ENCODE results near the gene PIGM.

The PIGM gene

DNA sequence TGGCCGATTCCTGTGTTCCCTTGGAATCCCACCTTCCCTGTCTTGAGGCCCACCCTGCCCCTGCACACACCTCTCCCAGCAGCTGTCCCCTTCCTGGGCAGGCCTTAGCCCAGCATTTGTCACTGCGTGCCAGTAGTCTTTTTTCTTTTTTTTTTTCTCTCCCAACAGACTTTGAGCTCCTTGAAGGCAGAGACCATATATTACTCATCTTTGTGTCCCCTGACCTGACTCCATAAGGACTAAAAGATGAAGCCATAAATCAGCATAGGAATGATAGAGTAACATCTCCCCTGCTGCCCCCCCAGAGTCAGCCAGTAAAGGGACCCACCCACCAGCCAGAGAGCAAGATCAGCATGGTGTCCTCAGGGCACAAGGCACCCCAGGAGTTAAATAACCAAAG is 27.4 kb downstream of the PIGM start:
- in situ Hi-C loops (cut with MboI; ENCODE audit: low sequenced_read_pairs, unreplicated experiment), result loop anchor here (10.0 to 25.0 kb wide), 2 partner anchors 70 to 217 kb away; partner anchors contain the start of gene DUSP23
- DNase-seq (ENCODE audit: low spot score), result no peak
- TF ChIP-seq, protein P1, sequence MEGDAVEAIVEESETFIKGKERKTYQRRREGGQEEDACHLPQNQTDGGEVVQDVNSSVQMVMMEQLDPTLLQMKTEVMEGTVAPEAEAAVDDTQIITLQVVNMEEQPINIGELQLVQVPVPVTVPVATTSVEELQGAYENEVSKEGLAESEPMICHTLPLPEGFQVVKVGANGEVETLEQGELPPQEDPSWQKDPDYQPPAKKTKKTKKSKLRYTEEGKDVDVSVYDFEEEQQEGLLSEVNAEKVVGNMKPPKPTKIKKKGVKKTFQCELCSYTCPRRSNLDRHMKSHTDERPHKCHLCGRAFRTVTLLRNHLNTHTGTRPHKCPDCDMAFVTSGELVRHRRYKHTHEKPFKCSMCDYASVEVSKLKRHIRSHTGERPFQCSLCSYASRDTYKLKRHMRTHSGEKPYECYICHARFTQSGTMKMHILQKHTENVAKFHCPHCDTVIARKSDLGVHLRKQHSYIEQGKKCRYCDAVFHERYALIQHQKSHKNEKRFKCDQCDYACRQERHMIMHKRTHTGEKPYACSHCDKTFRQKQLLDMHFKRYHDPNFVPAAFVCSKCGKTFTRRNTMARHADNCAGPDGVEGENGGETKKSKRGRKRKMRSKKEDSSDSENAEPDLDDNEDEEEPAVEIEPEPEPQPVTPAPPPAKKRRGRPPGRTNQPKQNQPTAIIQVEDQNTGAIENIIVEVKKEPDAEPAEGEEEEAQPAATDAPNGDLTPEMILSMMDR (IDR thresholded peaks at IDR 0.05; ENCODE audit: borderline replicate concordance, control extremely low read depth, extremely low read depth, insufficient read depth, missing control alignments), result no peak

DNA sequence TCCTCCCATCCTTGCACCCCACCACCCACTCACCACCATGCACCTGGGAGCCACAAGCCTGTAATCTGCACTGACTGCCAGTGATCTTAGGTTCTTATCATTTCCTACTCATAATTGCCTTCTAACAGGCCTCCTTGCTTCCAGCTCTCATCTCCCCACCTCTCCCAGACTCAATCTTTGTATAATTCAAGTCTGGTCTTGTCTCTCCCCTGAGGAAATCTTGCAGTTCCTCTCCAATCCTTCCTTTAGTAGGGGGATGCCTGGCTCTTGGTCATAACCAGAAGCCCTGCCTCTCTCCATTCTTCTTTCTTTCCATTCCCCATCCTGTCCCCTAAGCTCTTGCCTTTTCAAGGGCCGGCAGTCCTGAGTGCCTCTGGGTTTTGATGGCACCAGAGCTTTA is 27.8 kb downstream of the PIGM start:
- in situ Hi-C loops (cut with MboI; ENCODE audit: low sequenced_read_pairs, unreplicated experiment), result loop anchor here (10.0 to 25.0 kb wide), 2 partner anchors 69 to 217 kb away; partner anchors contain the start of gene DUSP23
- TF ChIP-seq, protein P1 (IDR thresholded peaks at IDR 0.05; ENCODE audit: borderline replicate concordance, control extremely low read depth, extremely low read depth, insufficient read depth, missing control alignments), result no peak
- no peak for DNase-seq (ENCODE audit: low spot score)

DNA sequence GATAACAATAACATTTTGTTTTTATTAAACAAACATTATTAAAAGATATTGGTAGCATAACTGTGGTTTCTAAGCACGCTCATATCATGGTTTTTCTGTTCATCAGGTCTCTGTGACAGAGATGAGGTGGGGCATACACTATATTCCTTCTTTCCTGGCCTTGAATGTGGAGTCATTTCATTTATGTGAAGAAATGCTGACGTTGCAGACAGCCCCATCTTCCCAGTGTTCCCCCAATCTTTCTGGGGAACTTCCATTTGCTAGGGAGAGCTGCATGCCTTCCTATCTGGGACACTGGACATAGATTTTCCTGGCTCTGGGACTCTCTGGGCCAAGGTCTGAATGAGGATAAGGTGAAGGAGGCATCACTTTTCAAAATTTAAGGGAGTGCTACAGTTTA is 30.4 kb downstream of the PIGM start:
- in situ Hi-C loops (cut with MboI; ENCODE audit: low sequenced_read_pairs, unreplicated experiment), result loop anchor here (10.0 to 25.0 kb wide), 2 partner anchors 67 to 214 kb away; partner anchors contain the start of gene DUSP23

DNA sequence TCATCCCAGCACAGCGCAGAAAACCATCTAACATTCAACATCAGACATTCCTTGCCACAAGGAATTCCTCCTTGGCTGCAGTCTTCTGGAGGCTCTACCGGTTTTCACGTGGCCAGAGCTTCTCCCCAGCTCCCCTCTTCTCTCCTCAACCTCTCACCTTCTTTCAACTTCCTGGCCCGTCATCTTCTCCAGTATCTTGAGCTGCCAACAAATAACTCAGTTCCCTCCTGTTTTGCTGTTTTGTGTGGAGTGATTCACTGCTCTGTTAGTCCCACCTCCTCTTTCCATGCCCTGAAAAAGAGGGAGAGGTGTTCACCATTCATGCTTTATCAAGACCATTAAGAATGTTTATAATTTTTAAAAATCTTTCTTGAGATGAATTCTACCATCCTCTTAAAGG is 32.6 kb downstream of the PIGM start:
- in situ Hi-C loops (cut with MboI; ENCODE audit: low sequenced_read_pairs, unreplicated experiment), result no loop called here
- TF ChIP-seq, protein P1 (IDR thresholded peaks at IDR 0.05; ENCODE audit: borderline replicate concordance, control extremely low read depth, extremely low read depth, insufficient read depth, missing control alignments), result no peak

More for the DNA sequence above, 30.4 kb downstream of the PIGM start:
- no peak for DNase-seq (ENCODE audit: low spot score)
- TF ChIP-seq, protein P1 (IDR thresholded peaks at IDR 0.05; ENCODE audit: borderline replicate concordance, control extremely low read depth, extremely low read depth, insufficient read depth, missing control alignments), result no peak

DNA sequence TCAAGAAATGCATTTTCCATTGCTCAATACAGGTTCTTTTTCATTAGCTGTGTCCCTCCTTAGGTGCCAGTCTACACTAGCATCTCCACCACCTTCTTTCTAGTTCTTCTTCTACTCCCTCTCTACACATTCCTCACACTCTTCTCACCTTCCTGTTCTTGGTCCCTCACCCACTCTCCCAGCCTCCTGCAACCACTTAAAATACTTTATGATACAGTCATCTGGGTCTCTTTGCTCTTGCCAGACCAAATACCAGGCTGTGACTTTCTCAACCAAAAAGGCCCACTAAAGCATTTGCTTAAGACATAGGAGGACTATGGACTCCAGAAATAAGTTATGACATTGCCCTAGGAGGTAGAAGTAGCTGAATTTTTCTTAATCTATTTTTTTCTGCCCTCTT is 35.1 kb downstream of the PIGM start:
- DNase-seq (ENCODE audit: low spot score), result no peak
- in situ Hi-C loops (cut with MboI; ENCODE audit: low sequenced_read_pairs, unreplicated experiment), result no loop called here
- TF ChIP-seq, protein P1 (IDR thresholded peaks at IDR 0.05; ENCODE audit: borderline replicate concordance, control extremely low read depth, extremely low read depth, insufficient read depth, missing control alignments), result no peak

More for the DNA sequence above, 32.6 kb downstream of the PIGM start:
- no peak for DNase-seq (ENCODE audit: low spot score)

DNA sequence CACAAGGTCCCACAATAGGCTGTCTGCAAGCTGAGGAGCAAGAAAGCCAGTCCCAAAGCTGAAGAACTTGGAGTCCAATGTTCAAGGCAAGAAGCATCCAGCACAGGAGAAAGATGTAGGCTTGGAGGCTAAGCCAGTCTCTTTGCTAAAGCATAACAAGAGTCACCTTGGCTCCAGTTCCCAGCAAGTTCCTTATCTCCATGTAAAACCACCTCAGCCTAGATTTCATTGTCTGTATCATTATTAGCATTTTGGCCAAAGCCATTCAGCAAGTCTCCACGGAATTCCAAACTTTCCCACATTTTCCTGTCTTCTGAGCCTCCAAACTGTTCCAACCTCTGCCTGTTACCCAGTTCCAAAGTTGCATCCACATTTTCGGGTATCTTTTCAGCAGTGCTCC is 36.9 kb downstream of the PIGM start:
- DNase-seq (ENCODE audit: low spot score), result no peak
- TF ChIP-seq, protein P1 (IDR thresholded peaks at IDR 0.05; ENCODE audit: borderline replicate concordance, control extremely low read depth, extremely low read depth, insufficient read depth, missing control alignments), result no peak
- in situ Hi-C loops (cut with MboI; ENCODE audit: low sequenced_read_pairs, unreplicated experiment), result no loop called here

All from GM13976 (cell line).